Measurements from ENCODE around the gene SEZ6L.

Gene SEZ6L

GRCh38 chr22:26345496-26345895 is 176.2 kb downstream of the SEZ6L start:
- no peak for DNase-seq

- DNase-seq = no peak
Measured at GRCh38 chr22:26348810-26349526, 179.7 kb downstream of the SEZ6L start.

GRCh38 chr22:26354707-26355106 is 185.4 kb downstream of the SEZ6L start:
- DNase-seq = no peak

GRCh38 chr22:26357281-26357680 is 188.0 kb downstream of the SEZ6L start:
- no peak for DNase-seq

GRCh38 chr22:26357813-26358212 is 188.6 kb downstream of the SEZ6L start:
- no peak for DNase-seq

GRCh38 chr22:26359156-26359555 is 189.9 kb downstream of the SEZ6L start:
- no peak for DNase-seq

- DNase-seq = peak; percentile 64
Measured at GRCh38 chr22:26360169-26360885, 191.1 kb downstream of the SEZ6L start.

GRCh38 chr22:26362471-26362870 is 193.2 kb downstream of the SEZ6L start:
- DNase-seq = no peak

GRCh38 chr22:26364066-26365015 is 195.1 kb downstream of the SEZ6L start:
- DNase-seq = peak; percentile 32

- peak; percentile 70 for DNase-seq
Measured at GRCh38 chr22:26367402-26368245, 198.4 kb downstream of the SEZ6L start.

- DNase-seq = no peak
Measured at GRCh38 chr22:26372890-26373289, 203.6 kb downstream of the SEZ6L start.

- DNase-seq = no peak
Measured at GRCh38 chr22:26374391-26375026, 205.2 kb downstream of the SEZ6L start.

- no peak for DNase-seq
Measured at GRCh38 chr22:26377170-26377830, 208.0 kb downstream of the SEZ6L start.

- no peak for DNase-seq
Measured at GRCh38 chr22:26380072-26380830, 211.0 kb downstream of the SEZ6L start.

- DNase-seq = no peak
Measured at GRCh38 chr22:26382782-26383181, 213.5 kb downstream of the SEZ6L start.

GRCh38 chr22:26383968-26384556 is 214.8 kb downstream of the SEZ6L start:
- no peak for DNase-seq

- no peak for DNase-seq
Measured at GRCh38 chr22:26385164-26385563, 215.9 kb downstream of the SEZ6L start.

- no peak for DNase-seq
Measured at GRCh38 chr22:26389125-26389524, 219.9 kb downstream of the SEZ6L start.

- DNase-seq = no peak
Measured at GRCh38 chr22:26391091-26391490, 221.8 kb downstream of the SEZ6L start.

- no peak for DNase-seq
Measured at GRCh38 chr22:26391623-26392022, 222.4 kb downstream of the SEZ6L start.

All from activated CD4-positive, CD25-positive, alpha-beta regulatory T cell treated with anti-CD3 and anti-CD28 coated beads, Interleukin-2, amount 50 U/mL, for 72 hours (primary cell).